HepG2 (cell line): ENCODE measurements around the gene MLXIPL. TPM values are rescaled to one million over a fixed set of nuclear protein-coding genes. Genes with fewer than 3 reads are reported as not detected.
A peak's percentile ranks its signal among the peaks of the same experiment; 100 is the strongest.

Experiments
- DNMT3B ChIP-seq: conservative IDR thresholded peaks from 2 replicates; pipeline ENCODE4 v1.6.1; 2016; ENCODE audit warnings: missing biosample characterization, control low read depth
- FUBP1 ChIP-seq: sonication (generic); formaldehyde crosslinking; IDR thresholded peaks from 2 replicates; pipeline ENCODE4 v1.5.1; 2020; ENCODE audit warnings: missing genetic modification reagents, mild to moderate bottlenecking, borderline replicate concordance
- HNF4G ChIP-seq, 2 experiments: sonication (generic) in 1 of 2; formaldehyde crosslinking in 1 of 2; IDR thresholded peaks; 2 replicates each; pipeline versions ENCODE4 v1.4.0 to v1.6.1; 2011 to 2020; ENCODE audit warnings: borderline replicate concordance in 2 of 2, low read depth in 2 of 2, mild to moderate bottlenecking in 2 of 2, low read length in 1 of 2, missing genetic modification reagents in 1 of 2, moderate library complexity in 1 of 2
- MAF1 ChIP-seq: sonication (generic); formaldehyde crosslinking; IDR thresholded peaks from 2 replicates; pipeline ENCODE4 v1.5.0; 2020; ENCODE audit warnings: missing genetic modification reagents, borderline replicate concordance
- MATR3 ChIP-seq: sonication (generic); formaldehyde crosslinking; IDR thresholded peaks from 2 replicates; pipeline ENCODE4 v1.4.0; 2020; ENCODE audit warnings: missing genetic modification reagents
- MED1 ChIP-seq: sonication (generic); formaldehyde crosslinking; IDR thresholded peaks from 2 replicates; pipeline ENCODE4 v1.4.0; 2020; ENCODE audit warnings: missing genetic modification reagents
- PHF20 ChIP-seq: sonication (generic); formaldehyde crosslinking; IDR thresholded peaks from 2 replicates; pipeline ENCODE4 v1.5.0; 2020; ENCODE audit warnings: mild to moderate bottlenecking, missing genetic modification reagents
- RNF2 ChIP-seq: fragments of 450-650 bp; conservative IDR thresholded peaks from 2 replicates; pipeline ENCODE4 v1.6.1; 2016; ENCODE audit warnings: low read depth
- RXRB ChIP-seq: IDR thresholded peaks from 2 replicates; pipeline ENCODE4 v1.6.1; 2016; ENCODE audit warnings: borderline replicate concordance, missing genetic modification reagents, missing compliant biosample characterization
- SNAPC5 ChIP-seq: sonication (generic); formaldehyde crosslinking; IDR thresholded peaks from 2 replicates; pipeline ENCODE4 v1.8.1; 2023; ENCODE audit warnings: mild to moderate bottlenecking, missing genetic modification reagents, borderline replicate concordance
- TEAD3 ChIP-seq: optimal IDR thresholded peaks from 2 replicates; pipeline ENCODE3; 2016; ENCODE audit warnings: borderline replicate concordance
- TMF1 ChIP-seq: sonication (generic); formaldehyde crosslinking; IDR thresholded peaks from 2 replicates; pipeline ENCODE4 v1.8.1; 2022; ENCODE audit warnings: low read depth, missing genetic modification reagents
- ZBTB43 ChIP-seq: sonication (generic); formaldehyde crosslinking; conservative IDR thresholded peaks from 2 replicates; pipeline ENCODE4 v1.4.0; 2020; ENCODE audit warnings: missing genetic modification reagents
- ZBTB8A ChIP-seq: sonication (generic); formaldehyde crosslinking; IDR thresholded peaks from 2 replicates; pipeline ENCODE4 v1.4.0; 2020; ENCODE audit warnings: mild to moderate bottlenecking, low read depth, missing genetic modification reagents, borderline replicate concordance
- ZGPAT ChIP-seq: IDR thresholded peaks from 2 replicates; pipeline ENCODE4 v1.6.1; 2016; ENCODE audit warnings: mild to moderate bottlenecking
- ZNF12 ChIP-seq: sonication (generic); formaldehyde crosslinking; IDR thresholded peaks from 2 replicates; pipeline ENCODE4 v1.5.0; 2020; ENCODE audit warnings: missing genetic modification reagents
- ZNF234 ChIP-seq: sonication (generic); formaldehyde crosslinking; conservative IDR thresholded peaks from 2 replicates; pipeline ENCODE4 v1.5.1; 2020; ENCODE audit warnings: mild to moderate bottlenecking, missing genetic modification reagents
- ZNF30 ChIP-seq: sonication (generic); formaldehyde crosslinking; IDR thresholded peaks from 2 replicates; pipeline ENCODE4 v1.5.0; 2020; ENCODE audit warnings: mild to moderate bottlenecking, missing genetic modification reagents
- ZNF317 ChIP-seq: sonication (generic); formaldehyde crosslinking; IDR thresholded peaks from 2 replicates; pipeline ENCODE4 v1.5.0; 2020; ENCODE audit warnings: mild to moderate bottlenecking, missing genetic modification reagents
- ZNF382 ChIP-seq: sonication (generic); formaldehyde crosslinking; IDR thresholded peaks from 2 replicates; pipeline ENCODE4 v1.5.0; 2020; ENCODE audit warnings: missing genetic modification reagents, mild to moderate bottlenecking, borderline replicate concordance
- ZNF503 ChIP-seq: sonication (generic); formaldehyde crosslinking; IDR thresholded peaks from 2 replicates; pipeline ENCODE4 v1.4.0; 2020; ENCODE audit warnings: missing genetic modification reagents
- ZNF562 ChIP-seq: sonication (generic); formaldehyde crosslinking; IDR thresholded peaks from 2 replicates; pipeline ENCODE4 v1.8.0; 2022; ENCODE audit warnings: missing genetic modification reagents, borderline replicate concordance
- ZNF564 ChIP-seq: sonication (generic); formaldehyde crosslinking; IDR thresholded peaks from 2 replicates; pipeline ENCODE4 v1.8.1; 2023; ENCODE audit warnings: mild to moderate bottlenecking, missing genetic modification reagents
- polyA plus RNA-seq, 8 experiments: library from polyadenylated mRNA; depleted of rRNA in 3 of 8; stranded (reverse) in 7 of 8; unstranded in 1 of 8; fragments of >200 nt; fragmentation: Illumina TruSeq in 4 of 8; extraction: Trizol in 4 of 8; gene quantifications; 2 replicates each; pipeline versions ENCODE4 v1.2.1 to v1.2.3, GENCODE V29; 2011 to 2016; ENCODE audit warnings: low read depth in 4 of 8, missing spikeins in 1 of 8, mixed read lengths in 1 of 8; ENCODE audit not compliant: insufficient read depth in 1 of 8
- total RNA-seq, 5 experiments: library from RNA; depleted of rRNA; stranded (reverse); fragments of >200 nt; fragmentation: Illumina TruSeq; extraction: Trizol; gene quantifications; 2 replicates each; pipeline ENCODE4 v1.2.3, GENCODE V29; 2016; ENCODE audit warnings: low read depth in 1 of 5

The MLXIPL gene
- total and polyA plus RNA-seq, 2 of the 13 experiments (the other 11 are each of a cell fraction or from before 2014, with no cell fraction given) = 51.6 to 60.1 TPM

GRCh38 chr7:73622909-73623797 is 1.2 kb downstream of the MLXIPL start (continued):
- TF ChIP-seq ZGPAT (CRISPR knock-in tag) = peak; percentile 94
- peak; percentile 97 for TF ChIP-seq HNF4G (IDR thresholded peaks at IDR 0.05; ENCODE audit: borderline replicate concordance, low read depth, low read length)
- peak; percentile 97 for TF ChIP-seq HNF4G (CRISPR knock-in tag; IDR thresholded peaks at IDR 0.05; ENCODE audit: borderline replicate concordance, low read depth)
- peak; percentile 99 for TF ChIP-seq RXRB (CRISPR knock-in tag)
- peak; percentile 87 for TF ChIP-seq ZNF503 (CRISPR knock-in tag)
- TF ChIP-seq ZNF562 (CRISPR knock-in tag) = no peak
- TF ChIP-seq ZNF564 (CRISPR knock-in tag) = peak; percentile 87
- no peak for TF ChIP-seq MATR3
- no peak for TF ChIP-seq TMF1 (CRISPR knock-in tag)
- no peak for TF ChIP-seq ZNF12 (CRISPR knock-in tag)
- no peak for TF ChIP-seq ZNF234 (CRISPR knock-in tag)
- TF ChIP-seq ZNF382 (CRISPR knock-in tag) = no peak
- no peak for TF ChIP-seq DNMT3B (CRISPR knock-in tag)
- no peak for TF ChIP-seq SNAPC5 (CRISPR knock-in tag)
- TF ChIP-seq ZNF317 (CRISPR knock-in tag) = peak; percentile 31; the same call in 1 of the 2 replicates
- TF ChIP-seq ZBTB8A (CRISPR knock-in tag) = peak; percentile 81
- no peak for TF ChIP-seq ZNF30
- peak; percentile 44 for TF ChIP-seq PHF20 (CRISPR knock-in tag)
- peak; percentile 95 for TF ChIP-seq MAF1 (CRISPR knock-in tag)
- no peak for TF ChIP-seq FUBP1 (CRISPR knock-in tag)
- no peak for TF ChIP-seq RNF2
- TF ChIP-seq MED1 = peak; percentile 94
- peak; percentile 86 for TF ChIP-seq TEAD3 (CRISPR knock-in tag)
- 0 out of 2 replicates have a peak, but pooled peaks have one; percentile 16 for TF ChIP-seq ZBTB43 (CRISPR knock-in tag)
